Hepatocyte (in vitro differentiated cells): ENCODE data around the gene GALNT15.

Experiments
- CTCF ChIP-seq: fragments of 200-600 bp; sonication (generic); IDR thresholded peaks from 2 replicates; pipeline ENCODE4 v1.5.1; 2016; ENCODE audit warnings: antibody characterized with exemption, mild to moderate bottlenecking; ENCODE audit not compliant: poor library complexity
- EZH2 ChIP-seq: fragments of 200-600 bp; sonication (generic); IDR thresholded peaks from 2 replicates; pipeline ENCODE4 v1.6.1; 2016; ENCODE audit warnings: antibody characterized with exemption, mild to moderate bottlenecking, borderline replicate concordance

GRCh38 chr3:16265455-16265786, 90.9 kb downstream of the GALNT15 start:
- TF ChIP-seq CTCF (no peak), EZH2 (no peak)
